Measurements from ENCODE around the gene SLC7A5.

DNA sequence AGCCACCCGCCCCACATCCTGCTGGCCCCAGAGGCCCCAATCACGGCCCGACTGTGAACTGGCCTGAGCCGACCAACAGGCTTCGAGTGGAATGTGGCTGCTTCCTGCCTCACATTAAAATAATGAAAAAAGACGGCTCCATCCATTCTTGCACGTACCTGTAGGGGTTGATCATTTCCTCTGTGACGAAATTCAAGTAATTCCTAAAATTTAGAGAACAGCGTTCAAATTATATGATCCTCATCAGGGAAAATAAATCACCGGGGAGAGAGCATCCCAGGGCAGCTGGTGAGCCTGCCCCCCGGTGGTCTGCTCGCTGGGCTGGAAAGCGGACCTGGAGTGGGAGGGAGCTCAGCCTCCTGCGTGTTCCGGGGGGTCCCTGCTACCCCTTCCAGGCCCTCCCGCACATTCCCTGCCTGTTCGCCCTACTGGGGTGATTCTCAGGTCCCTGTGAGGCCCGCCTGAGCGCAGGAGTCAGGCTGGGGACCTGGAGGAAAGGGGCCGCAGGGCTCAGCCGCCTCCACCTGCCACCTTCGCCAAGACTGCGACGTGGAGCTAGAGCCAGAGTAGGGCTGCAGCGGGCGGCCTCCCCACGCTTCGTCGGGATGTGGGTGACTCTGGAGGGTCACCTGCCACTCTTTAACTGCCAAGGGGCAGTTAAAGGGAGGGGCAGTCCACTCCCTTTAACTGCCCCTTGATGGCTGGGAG is 28.9 kb downstream of the SLC7A5 start:
- no peak for TF ChIP-seq POLR2A (IDR thresholded peaks at IDR 0.05)
- TF ChIP-seq POLR2AphosphoS5 (IDR thresholded peaks at IDR 0.05): no peak
